ENCODE results near the gene RSF1.

- TF ChIP-seq, protein P1, sequence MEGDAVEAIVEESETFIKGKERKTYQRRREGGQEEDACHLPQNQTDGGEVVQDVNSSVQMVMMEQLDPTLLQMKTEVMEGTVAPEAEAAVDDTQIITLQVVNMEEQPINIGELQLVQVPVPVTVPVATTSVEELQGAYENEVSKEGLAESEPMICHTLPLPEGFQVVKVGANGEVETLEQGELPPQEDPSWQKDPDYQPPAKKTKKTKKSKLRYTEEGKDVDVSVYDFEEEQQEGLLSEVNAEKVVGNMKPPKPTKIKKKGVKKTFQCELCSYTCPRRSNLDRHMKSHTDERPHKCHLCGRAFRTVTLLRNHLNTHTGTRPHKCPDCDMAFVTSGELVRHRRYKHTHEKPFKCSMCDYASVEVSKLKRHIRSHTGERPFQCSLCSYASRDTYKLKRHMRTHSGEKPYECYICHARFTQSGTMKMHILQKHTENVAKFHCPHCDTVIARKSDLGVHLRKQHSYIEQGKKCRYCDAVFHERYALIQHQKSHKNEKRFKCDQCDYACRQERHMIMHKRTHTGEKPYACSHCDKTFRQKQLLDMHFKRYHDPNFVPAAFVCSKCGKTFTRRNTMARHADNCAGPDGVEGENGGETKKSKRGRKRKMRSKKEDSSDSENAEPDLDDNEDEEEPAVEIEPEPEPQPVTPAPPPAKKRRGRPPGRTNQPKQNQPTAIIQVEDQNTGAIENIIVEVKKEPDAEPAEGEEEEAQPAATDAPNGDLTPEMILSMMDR (optimal IDR thresholded peaks at IDR 0.05 in 1 of 3, IDR thresholded peaks at IDR 0.05 in 1 of 3, conservative IDR thresholded peaks at IDR 0.05 in 1 of 3; ENCODE audit: extremely low read depth in 1 of 3, insufficient read depth in 2 of 3, low read length in 3 of 3), result no peak
- no peak for TF ChIP-seq EZH2 (IDR thresholded peaks at IDR 0.05; ENCODE audit: low read length)
These were observed 49.4 kb downstream of the RSF1 start for GRCh38 chr11:77771135-77771534.
